ENCODE data around the gene JAZF1. TPM values are rescaled to one million over a fixed set of nuclear protein-coding genes. Genes with fewer than 3 reads are reported as not detected.

The JAZF1 gene
- total and polyA plus RNA-seq, 2 of the 8 experiments (the other 6 are each of a cell fraction or from before 2014, with no cell fraction given) = 2.6 to 21.8 TPM

DNA sequence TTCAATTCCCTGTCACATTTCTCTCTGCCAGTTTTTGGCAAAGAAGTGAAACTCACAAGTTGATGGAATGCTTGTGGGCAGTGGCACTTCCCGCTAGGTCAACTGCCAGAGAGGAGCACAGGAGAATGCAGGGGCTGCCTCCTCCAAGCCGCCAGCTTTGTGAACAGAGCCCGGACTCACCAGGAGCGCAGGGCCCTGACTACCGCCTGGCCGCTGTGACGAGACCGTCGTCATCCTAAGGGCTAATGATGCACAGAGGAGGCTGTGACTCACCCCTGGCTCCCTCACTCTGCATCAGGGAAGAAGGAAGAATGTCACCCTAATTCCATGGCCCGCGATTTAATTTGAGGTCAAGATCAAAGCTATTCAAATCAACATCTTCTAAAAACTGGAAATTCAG lies 316.7 kb downstream of the JAZF1 start:
- Histone ChIP-seq H4K91ac (replicated peaks; ENCODE audit: insufficient read length, low read length) (no peak overlapping the region), H2AK5ac (ENCODE audit: low read depth, low read length) (no peak overlapping the region), H3K14ac (ENCODE audit: insufficient read length) (no peak overlapping the region), H3K79me1 (ENCODE audit: low read depth, low read length) (no peaks in the 10 kb centered on the region), H3K79me2 (ENCODE audit: control insufficient read depth in 1 of 2, insufficient read depth in 2 of 2, low read length in 2 of 2) (no peaks in the 10 kb centered on the region), H3K9ac (replicated peaks in 1 of 4; ENCODE audit: extremely low read depth in 1 of 4, low read depth in 3 of 4, low read length in 3 of 4) (no peak overlapping the region), H4K20me1 (replicated peaks in 1 of 2; ENCODE audit: control insufficient read depth in 1 of 2, insufficient read depth in 2 of 2, low read length in 2 of 2) (peaks cover 0 to 3% of the 10 kb centered on the region in 2 experiments), H2BK120ac (replicated peaks; ENCODE audit: low read depth, low read length) (no peak overlapping the region), H3K4ac (replicated peaks; ENCODE audit: insufficient read length, low read depth, low read length) (no peak overlapping the region), H3K4me2 (ENCODE audit: insufficient read depth in 1 of 2, low read depth in 2 of 2, low read length in 2 of 2) (no peak overlapping the region), H4K5ac (ENCODE audit: insufficient read length, low read depth, low read length) (no peak overlapping the region), H3K4me3 (ENCODE audit: extremely low read depth in 1 of 4, insufficient read depth in 2 of 4, low read depth in 3 of 4, low read length in 4 of 4) (no peak overlapping the region), H2BK5ac (ENCODE audit: low read depth, low read length) (no peak overlapping the region), H3K18ac (ENCODE audit: extremely low read depth, low read length) (no peak overlapping the region), H3K27ac (ENCODE audit: low read depth, low read length) (no peak overlapping the region), H2BK12ac (ENCODE audit: low read depth, low read length) (no peak overlapping the region), H3K9me3 (ENCODE audit: insufficient read depth in 2 of 2, low read depth in 1 of 2, low read length in 1 of 2) (no peaks in the 10 kb centered on the region), H2BK15ac (ENCODE audit: low read length) (no peak overlapping the region), H3K23ac (ENCODE audit: insufficient read length) (no peak overlapping the region), H2AFZ (ENCODE audit: low read length) (no peak overlapping the region), H3K4me1 (replicated peaks in 1 of 4; ENCODE audit: control insufficient read depth in 3 of 4, insufficient read depth in 4 of 4, low read length in 3 of 4) (peaks cover 0 to 4% (median 0%) of the 10 kb centered on the region in 4 experiments; a peak in 2 of 7 replicates), H3K23me2 (ENCODE audit: low read depth, low read length) (no peaks in the 10 kb centered on the region), H3K56ac (replicated peaks; ENCODE audit: insufficient read length, low read depth, low read length) (no peak overlapping the region), H2BK20ac (ENCODE audit: low read length) (no peak overlapping the region), H3K27me3 (replicated peaks in 1 of 4; ENCODE audit: control insufficient read depth in 3 of 4, extremely low read depth in 1 of 4, insufficient read depth in 3 of 4, low read length in 3 of 4) (no peaks in the 10 kb centered on the region), H3K36me3 (ENCODE audit: control insufficient read depth in 2 of 4, insufficient read depth in 4 of 4, low read length in 3 of 4) (no peaks in the 10 kb centered on the region), H4K8ac (ENCODE audit: extremely low read depth, insufficient read depth, low read length) (no peak overlapping the region)
- WGBS, 2 experiments (ENCODE audit: extremely low coverage in 1 of 2, insufficient coverage in 1 of 2, insufficient read length in 1 of 2, insufficient replicate concordance in 2 of 2, low coverage in 1 of 2, low lambda C conversion rate in 2 of 2, missing lambda C conversion rate in 1 of 2) = 82% methylated on average over 11 of the region's 11 CpGs; no CpG with 5 or more reads in 1 of the 2 experiments
- no peak for DNase-seq (ENCODE audit: low read depth in 1 of 2, low spot score in 2 of 2)
- TF ChIP-seq GTF2F1 (IDR thresholded peaks at IDR 0.05; ENCODE audit: borderline replicate concordance, low read depth, low read length) = no peak
- TF ChIP-seq POLR2A (IDR thresholded peaks at IDR 0.05; ENCODE audit: control extremely low read depth in 1 of 2, low read depth in 2 of 2, low read length in 2 of 2) = no peak
- 0 out of 2 replicates have a peak, but pooled peaks have one; percentile 31 for TF ChIP-seq JUND (IDR thresholded peaks at IDR 0.05; ENCODE audit: low read length)
- FAIRE-seq = no peak
- ChIA-PET POLR2A (ENCODE audit: partially characterized antibody) (no interaction called here), CTCF (ENCODE audit: partially characterized antibody) (interaction anchor here (0.8 to 2.1 kb wide), 3 partner anchors 13 to 79 kb away, joined by 3 to 7 read pairs (median 6); no protein-coding TSS in a partner anchor)

Data from H1 (cell line).